Type B pancreatic cell (in vitro differentiated cells): ENCODE measurements around the gene CD163L1. TPM values are rescaled to one million over a fixed set of nuclear protein-coding genes. Genes with fewer than 3 reads are reported as not detected.
A peak's percentile ranks its signal among the peaks of the same experiment; 100 is the strongest.

Experiments
- DNase-seq: peaks from one replicate; pipeline ENCODE4 v3.0.0; 2021; ENCODE audit warnings: mixed read lengths; ENCODE audit not compliant: unreplicated experiment; ENCODE audit errors: extremely low spot score
- H3K27ac Mint-ChIP-seq: 2 replicates; pipeline ENCODE4 v1.8.0; 2021; ENCODE audit warnings: mild to moderate bottlenecking, mixed read lengths
- H3K27me3 Mint-ChIP-seq: 2 replicates; pipeline ENCODE4 v1.8.0; 2021; ENCODE audit warnings: mixed read lengths
- H3K36me3 Mint-ChIP-seq: 2 replicates; pipeline ENCODE4 v1.8.0; 2021; ENCODE audit warnings: mixed read lengths
- H3K4me1 Mint-ChIP-seq: one replicate; pipeline ENCODE4 v1.8.0; 2021; ENCODE audit warnings: mixed read lengths; ENCODE audit not compliant: unreplicated experiment
- H3K4me3 Mint-ChIP-seq: 2 replicates; pipeline ENCODE4 v1.8.0; 2021; ENCODE audit warnings: mild to moderate bottlenecking, mixed read lengths
- H3K9me3 Mint-ChIP-seq: 2 replicates; pipeline ENCODE4 v1.8.0; 2021; ENCODE audit warnings: mixed read lengths
- total RNA-seq: library from RNA; stranded (reverse); gene quantifications from 2 replicates; pipeline ENCODE4 v1.2.1, GENCODE V29; 2021; ENCODE audit warnings: low replicate concordance
- TF ChIP-seq, protein P1 (sequence below): fragments of 200-600 bp; sonication (generic); conservative IDR thresholded peaks from 2 replicates; pipeline ENCODE4 v1.5.0; 2021; ENCODE audit warnings: antibody characterized with exemption, mild to moderate bottlenecking

Gene CD163L1
- total RNA-seq, 1 donor from 2014 or later = not detected

DNA sequence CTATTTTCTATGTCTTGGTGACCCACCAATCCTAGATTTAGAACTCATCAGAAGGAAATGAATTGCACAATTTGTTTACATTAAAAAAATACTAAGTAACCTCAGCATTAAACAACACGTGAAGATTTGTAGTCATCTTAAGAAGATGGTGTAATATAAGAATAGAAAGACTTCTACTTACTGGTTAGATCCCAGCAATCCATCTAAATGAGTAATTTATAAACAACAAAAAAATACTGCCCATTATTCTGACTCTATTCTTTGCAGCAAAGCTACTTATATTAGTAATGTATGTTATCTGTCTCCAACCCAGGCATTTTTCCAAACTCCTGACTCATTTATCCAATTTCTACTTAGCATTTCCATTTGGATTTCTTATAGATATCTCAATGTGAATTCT lies 67.8 kb downstream of the CD163L1 start:
- peaks cover under 1% of the 10 kb centered on the region for H3K9me3 Mint-ChIP-seq
- H3K4me1 Mint-ChIP-seq = no peaks in the 10 kb centered on the region
- H3K4me3 Mint-ChIP-seq = no peak overlapping the region
- H3K36me3 Mint-ChIP-seq = no peaks in the 10 kb centered on the region
- H3K27me3 Mint-ChIP-seq = peaks cover 12% of the 10 kb centered on the region
- H3K27ac Mint-ChIP-seq = no peak overlapping the region
- DNase-seq = no peak
- TF ChIP-seq, protein P1, sequence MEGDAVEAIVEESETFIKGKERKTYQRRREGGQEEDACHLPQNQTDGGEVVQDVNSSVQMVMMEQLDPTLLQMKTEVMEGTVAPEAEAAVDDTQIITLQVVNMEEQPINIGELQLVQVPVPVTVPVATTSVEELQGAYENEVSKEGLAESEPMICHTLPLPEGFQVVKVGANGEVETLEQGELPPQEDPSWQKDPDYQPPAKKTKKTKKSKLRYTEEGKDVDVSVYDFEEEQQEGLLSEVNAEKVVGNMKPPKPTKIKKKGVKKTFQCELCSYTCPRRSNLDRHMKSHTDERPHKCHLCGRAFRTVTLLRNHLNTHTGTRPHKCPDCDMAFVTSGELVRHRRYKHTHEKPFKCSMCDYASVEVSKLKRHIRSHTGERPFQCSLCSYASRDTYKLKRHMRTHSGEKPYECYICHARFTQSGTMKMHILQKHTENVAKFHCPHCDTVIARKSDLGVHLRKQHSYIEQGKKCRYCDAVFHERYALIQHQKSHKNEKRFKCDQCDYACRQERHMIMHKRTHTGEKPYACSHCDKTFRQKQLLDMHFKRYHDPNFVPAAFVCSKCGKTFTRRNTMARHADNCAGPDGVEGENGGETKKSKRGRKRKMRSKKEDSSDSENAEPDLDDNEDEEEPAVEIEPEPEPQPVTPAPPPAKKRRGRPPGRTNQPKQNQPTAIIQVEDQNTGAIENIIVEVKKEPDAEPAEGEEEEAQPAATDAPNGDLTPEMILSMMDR = no peak

DNA sequence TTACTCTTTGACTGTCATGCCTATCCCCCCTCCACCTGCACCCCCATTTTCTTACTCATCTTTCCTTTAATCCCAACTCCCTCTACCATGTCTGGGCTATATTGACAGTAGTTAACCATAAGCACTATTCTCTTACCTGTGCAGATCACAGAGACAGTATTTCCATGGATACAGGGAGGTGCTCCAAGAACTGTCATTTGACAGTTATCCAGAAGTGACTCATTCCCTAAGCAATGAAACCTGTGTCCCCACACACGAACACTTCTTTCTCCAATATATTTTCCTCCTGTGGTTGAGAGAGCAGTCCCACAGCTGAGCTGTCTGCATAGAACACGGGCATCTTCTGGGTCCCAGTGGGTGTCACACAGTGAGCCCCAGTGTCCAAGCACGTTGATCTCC lies 68.8 kb downstream of the CD163L1 start:
- H3K36me3 Mint-ChIP-seq = no peaks in the 10 kb centered on the region
- TF ChIP-seq, protein P1 = no peak
- H3K27ac Mint-ChIP-seq = no peak overlapping the region
- peaks cover 9% of the 10 kb centered on the region for H3K27me3 Mint-ChIP-seq
- H3K9me3 Mint-ChIP-seq = peaks cover 4% of the 10 kb centered on the region
- H3K4me3 Mint-ChIP-seq = no peak overlapping the region
- H3K4me1 Mint-ChIP-seq = no peaks in the 10 kb centered on the region
- no peak for DNase-seq

DNA sequence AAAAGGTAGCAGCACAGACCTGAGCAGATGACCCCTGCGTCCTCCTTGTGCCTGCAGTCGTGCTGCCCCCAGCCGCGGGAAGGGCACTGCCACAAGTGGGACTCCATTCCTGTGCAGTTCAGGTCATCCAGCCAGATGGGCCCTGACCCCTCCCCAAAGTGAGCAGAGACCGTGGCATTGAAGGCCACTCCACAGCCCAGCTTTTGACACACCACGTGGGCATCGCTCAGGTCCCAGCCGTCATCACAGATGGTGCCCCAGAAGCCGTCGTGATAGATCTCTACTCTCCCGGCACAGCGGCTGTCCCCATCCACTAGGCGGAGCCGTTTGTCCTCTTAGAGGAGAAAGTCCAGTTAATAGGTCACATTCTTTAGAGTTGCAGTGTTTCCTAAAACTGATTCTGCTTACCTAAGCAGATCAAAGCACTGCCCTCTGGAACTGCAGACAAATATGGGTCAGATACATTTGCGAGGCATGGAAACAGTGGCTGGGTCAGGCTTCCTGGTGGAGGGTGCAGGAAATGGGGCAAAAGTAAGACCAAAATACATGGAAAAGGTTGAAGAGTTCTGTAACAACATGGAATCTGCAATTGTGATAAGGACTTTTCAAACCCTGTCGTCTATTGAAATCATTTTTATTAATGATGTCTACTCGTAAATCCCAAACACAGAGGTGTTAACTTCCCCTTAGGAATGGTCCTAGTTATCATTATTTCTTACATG lies 69.4 kb downstream of the CD163L1 start:
- TF ChIP-seq, protein P1 = peak; percentile 51
- no peaks in the 10 kb centered on the region for H3K36me3 Mint-ChIP-seq
- no peaks in the 10 kb centered on the region for H3K4me1 Mint-ChIP-seq
- peaks cover 13% of the 10 kb centered on the region for H3K27me3 Mint-ChIP-seq
- H3K27ac Mint-ChIP-seq = no peak overlapping the region
- DNase-seq = no peak
- H3K9me3 Mint-ChIP-seq = peaks cover 4% of the 10 kb centered on the region
- no peak overlapping the region for H3K4me3 Mint-ChIP-seq

DNA sequence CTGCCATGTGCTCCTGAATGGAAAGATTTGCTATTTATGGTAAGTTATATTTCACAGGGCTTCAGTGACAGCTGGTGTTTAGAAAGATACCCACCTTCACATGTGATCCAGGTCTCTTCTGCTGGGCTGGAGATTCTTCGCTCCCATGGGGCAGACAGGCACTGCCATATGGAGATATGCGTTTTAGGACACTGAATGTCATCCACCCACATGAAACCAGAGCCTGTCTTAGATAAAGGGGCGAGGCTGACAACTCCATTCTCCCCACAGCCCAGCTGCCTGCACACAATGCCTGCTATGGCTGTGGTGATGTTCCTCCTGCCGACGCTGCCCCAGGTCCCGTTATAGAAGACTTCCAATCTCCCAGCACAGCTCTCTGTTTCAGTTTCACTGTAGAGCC lies 70.7 kb downstream of the CD163L1 start:
- H3K9me3 Mint-ChIP-seq = peaks cover 4% of the 10 kb centered on the region
- no peak for DNase-seq
- H3K27me3 Mint-ChIP-seq = peaks cover 13% of the 10 kb centered on the region
- TF ChIP-seq, protein P1 = no peak
- no peaks in the 10 kb centered on the region for H3K4me1 Mint-ChIP-seq
- H3K36me3 Mint-ChIP-seq = no peaks in the 10 kb centered on the region
- no peak overlapping the region for H3K4me3 Mint-ChIP-seq
- H3K27ac Mint-ChIP-seq = no peak overlapping the region

DNA sequence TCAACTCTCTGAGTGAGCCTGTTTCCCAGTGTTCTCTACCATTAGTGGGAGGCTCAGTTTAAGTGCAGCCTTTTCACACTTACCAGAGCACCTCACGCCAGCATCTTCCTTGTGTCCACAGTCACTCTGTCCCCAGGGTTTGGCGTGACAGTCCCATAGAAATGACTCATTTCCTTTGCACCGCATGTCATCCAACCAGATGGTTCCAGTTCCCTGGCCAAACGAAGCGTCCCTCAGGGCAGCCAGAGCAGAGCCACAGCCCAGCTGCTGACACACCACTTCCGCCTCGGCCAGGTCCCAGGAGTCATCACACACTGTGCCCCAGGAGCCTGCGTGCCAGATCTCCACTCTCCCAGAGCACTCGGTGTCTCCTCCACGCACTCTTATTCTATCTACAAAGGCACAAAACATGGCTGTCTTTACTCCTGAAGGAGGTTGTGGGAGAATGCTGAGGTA lies 74.7 kb downstream of the CD163L1 start:
- Mint-ChIP-seq H3K36me3 (no peaks in the 10 kb centered on the region), H3K27me3 (peaks cover 10% of the 10 kb centered on the region), H3K4me3 (no peak overlapping the region), H3K27ac (no peak overlapping the region), H3K4me1 (no peaks in the 10 kb centered on the region), H3K9me3 (peaks cover 4% of the 10 kb centered on the region)
- TF ChIP-seq, protein P1 = no peak
- DNase-seq = no peak
